Pulmonary artery endothelial cell (primary cell): Measurements from ENCODE around the gene VGLL4. TPM values are rescaled to one million over a fixed set of nuclear protein-coding genes. Genes with fewer than 3 reads are reported as not detected.
A peak's percentile ranks its signal among the peaks of the same experiment; 100 is the strongest.
"Not testable (repeated sequence)": the region's sequence is repeated elsewhere in the genome, so short reads cannot be mapped to it uniquely, and the experiment has no call there.

ENCODE experiments used
- DNase-seq: peaks from one replicate; pipeline ENCODE4 v3.0.0-alpha.2; 2011; ENCODE audit warnings: low read depth, low spot score
- total RNA-seq: library from RNA; depleted of rRNA; stranded (reverse); fragments of >200 nt; gene quantifications from 2 replicates; pipeline ENCODE4 v1.2.3, GENCODE V29; 2014

VGLL4 gene
- total RNA-seq, 1 donor from 2014 or later = 83.8 TPM

DNA sequence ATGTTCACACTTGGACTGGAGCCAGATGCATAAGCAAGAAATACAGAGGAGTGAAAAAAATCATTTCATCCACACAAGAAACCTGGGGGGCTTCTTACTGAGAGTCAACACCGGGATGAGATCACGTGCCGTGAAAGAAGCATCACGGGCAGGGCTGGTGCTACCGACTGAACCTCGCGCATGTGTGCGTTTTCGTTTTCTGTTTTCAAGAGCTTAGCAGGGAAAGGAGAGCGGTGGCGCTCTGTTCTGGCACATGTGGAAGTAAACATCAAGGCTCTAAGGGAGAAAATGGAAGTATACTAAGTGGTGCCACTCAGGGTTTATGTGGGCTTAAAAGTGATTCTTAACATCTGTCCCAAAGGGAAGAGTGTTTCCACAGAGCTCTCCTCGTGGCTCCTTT lies 55.9 kb downstream of the VGLL4 start:
- DNase-seq = no peak

DNA sequence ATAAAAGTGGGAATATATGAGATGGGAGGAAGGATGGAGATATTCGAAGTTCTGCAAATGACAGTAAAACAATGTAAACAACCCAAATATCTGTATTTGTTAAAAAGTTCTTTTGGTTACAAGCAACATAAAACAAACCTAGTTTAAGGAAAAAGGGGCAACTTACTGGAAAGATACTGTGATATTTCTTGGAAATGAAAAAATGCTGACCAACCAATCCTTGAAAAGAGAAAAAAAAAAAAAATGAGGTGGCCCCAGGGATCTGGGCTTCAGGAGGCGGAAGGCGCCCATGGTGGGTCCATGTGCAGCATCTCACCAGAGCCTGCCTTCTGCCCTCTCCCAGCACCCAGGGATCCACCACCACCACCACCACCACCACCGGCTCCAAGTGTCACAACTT lies 59.1 kb downstream of the VGLL4 start:
- DNase-seq = no peak

DNA sequence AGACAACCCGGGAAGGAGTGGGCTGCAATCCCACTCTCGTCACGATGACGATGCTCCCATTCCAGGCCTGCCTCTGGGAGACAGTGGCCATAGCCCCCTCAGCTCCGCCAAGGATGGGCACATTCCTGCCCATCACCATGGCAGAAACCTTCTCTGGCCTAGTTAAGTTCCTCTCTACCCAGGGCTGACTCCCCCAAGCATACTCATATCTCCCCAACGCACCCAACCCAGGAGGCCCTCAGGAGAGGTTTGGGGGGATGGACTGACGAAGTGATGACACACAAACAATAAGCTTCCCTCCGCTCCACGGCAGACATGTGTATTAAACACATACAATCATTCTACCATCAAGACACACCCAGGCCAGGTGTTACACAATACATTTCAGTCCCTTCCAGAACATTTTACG lies 60.1 kb downstream of the VGLL4 start:
- no peak for DNase-seq

DNA sequence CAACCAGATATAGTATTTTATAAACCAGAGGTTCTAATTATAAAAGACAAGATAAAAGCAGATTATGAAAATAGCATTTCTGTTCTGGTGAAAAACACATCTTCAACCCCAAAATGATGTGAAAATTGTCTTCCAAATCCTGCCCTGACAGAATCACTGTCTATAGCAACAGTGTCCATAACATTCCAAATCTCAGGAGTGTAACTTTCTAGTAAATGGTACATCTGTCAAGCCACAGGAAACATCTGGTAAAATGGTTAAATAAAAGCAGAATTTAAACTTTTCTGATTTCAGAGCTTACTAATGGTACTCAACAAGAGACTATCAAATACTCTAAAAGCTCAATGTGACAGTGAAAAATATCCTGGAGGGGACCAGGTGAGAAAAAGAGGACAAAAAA lies 60.5 kb downstream of the VGLL4 start:
- peak; percentile 27 for DNase-seq

DNA sequence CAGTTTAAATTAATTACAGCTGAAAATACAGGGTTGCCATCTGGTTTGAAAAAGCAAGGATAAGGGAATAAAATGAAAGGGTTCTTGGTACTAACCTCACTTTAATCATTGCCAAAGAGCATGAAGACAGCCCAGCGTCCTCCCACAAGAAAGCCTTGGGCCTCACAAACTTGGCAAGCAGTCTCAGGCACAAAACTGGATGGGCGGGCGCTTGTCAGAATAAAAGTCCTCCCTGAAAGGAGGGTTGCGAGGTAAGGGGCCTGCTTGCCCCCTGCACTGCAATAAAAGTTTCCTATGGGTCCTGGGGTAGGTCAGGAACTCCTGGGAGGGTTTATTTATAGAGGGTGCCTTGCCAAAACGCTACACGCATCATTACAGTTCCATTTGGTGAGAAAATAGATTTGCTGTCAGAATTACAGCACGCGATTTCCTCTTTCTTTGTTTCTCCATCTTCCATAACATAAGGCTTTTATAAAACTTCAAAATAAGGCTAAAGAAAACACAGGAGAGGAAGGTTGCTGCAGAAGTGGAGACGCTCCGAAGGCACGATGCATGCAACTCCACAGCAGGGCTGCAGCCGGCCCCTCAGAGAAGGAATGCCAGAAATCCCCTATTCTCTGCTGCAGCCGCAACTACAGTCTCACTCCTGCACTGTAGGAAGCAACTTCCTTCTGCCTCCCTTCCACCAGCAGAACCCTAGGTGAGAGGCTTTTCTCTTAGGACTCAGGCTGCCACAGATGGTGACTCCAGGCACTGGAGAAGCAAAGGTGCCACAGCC lies 61.3 kb downstream of the VGLL4 start:
- DNase-seq = peak; percentile 48

DNA sequence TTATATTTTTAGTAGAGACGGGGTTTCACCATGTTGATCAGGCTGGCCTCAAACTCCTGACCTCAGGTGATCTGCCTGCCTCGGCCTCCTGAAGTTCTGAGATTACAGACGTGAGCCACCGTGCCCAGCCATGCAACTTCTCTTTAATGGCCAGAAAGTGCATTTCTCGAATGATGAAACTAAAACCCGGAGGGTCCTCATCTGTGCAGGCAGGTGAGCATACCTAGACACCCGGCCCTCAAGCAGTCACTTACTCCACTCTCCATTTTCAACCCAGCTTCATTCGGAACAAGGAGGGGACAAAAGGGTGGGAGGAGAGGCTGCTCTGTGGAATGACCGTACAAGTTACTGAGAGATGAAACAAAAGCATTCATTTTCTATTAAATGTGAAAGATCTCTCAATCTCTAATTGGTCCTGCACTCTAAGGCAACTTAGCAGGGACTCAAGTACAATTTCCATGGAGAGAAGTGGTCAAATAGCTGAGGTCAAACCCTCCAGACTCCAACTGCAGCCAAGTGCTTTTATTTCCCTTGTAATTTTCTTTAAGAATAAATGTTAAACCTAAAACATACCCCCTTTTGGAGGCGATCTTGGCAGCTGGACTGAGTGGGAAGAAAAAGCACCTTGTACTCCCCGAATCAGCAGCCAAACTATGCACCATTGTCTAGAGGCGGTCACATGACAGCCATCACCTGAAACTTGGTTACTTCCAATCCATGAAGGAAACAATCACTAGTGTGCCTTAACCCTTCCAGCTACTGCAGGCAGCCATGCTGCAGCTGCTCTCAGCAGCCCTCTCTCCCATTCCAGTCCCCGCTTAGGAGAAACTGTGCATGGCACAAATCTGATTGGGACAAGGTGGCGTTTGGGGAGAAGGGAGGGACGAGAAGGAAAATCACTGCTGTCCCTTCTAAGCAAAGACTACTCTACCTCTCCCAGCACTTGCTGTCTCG lies 62.2 kb downstream of the VGLL4 start:
- no peak for DNase-seq

DNA sequence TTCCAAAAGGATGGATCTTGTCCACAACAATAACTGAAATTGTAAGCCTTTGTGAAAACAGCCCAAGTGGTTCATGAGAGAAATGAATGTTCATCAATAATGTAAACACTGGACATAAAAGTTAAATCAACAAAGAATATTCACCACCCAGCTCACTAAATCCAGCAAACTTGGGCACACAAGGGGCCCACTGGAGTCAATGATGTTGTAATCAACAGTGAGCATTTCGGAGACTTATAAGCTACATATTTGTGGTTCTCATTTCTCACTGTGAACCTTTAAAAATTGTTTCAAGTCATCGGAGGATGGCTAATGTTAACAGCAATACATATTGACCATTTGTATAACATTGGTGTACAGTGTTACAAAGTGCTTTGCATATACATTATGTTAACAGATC lies 63.1 kb downstream of the VGLL4 start:
- DNase-seq = no peak

DNA sequence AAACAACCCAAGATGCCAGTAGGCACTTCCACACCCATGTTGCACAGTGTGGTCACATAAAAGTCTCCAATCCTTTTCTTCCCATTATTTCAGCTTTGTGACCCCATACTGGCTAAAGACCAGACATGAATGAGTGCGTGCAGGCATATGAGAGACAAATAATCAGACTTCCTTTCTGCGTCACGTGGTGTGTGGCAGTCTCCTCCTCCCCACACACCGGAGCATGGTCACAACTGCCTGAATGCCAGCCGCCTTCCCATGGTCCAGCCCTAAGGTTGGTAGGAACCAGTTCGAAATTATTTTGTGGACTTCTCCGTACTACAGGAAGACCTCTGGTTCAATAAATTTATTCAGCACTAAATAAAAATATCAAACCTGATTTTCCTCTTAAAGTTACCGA lies 65.5 kb downstream of the VGLL4 start:
- DNase-seq = no peak

DNA sequence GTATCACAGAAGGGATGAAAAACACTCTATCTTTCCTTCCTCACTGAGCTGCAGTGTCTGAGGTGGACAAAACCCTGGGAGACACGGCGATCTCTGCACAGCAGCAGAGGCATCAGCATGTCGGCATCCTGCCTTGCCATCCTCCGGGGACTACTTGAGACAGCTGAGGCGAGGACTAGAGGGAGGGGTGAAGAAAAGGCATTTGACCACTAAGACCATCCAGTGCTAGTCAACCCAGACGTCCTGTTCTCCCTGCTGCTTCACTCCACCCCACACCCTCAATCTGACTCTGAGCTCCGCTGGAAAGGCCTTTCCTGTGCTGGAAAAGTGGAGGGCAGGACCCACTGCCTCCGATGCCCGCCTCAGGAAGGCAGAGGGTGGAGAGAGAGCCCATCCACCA lies 67.3 kb downstream of the VGLL4 start:
- DNase-seq = no peak

DNA sequence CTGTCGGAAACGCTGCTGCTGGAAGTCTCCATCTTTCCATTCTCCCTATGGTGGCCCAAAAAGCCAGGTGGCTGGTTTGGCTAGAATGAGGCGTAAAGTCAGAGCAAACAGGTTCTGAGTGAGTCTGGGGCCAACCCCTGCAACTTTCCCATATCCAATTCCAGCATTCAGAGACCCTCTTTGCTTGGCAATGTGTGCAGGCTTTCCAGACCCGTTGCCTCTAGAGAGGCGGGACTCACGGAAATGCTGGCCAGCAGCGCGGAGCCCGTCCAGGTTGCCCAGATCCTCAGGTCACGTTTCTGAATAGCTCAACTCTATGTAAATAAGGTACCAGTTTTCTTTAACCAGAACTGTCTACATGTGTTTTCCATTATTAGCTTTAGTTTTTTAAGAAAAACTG lies 68.0 kb downstream of the VGLL4 start:
- DNase-seq = no peak

DNA sequence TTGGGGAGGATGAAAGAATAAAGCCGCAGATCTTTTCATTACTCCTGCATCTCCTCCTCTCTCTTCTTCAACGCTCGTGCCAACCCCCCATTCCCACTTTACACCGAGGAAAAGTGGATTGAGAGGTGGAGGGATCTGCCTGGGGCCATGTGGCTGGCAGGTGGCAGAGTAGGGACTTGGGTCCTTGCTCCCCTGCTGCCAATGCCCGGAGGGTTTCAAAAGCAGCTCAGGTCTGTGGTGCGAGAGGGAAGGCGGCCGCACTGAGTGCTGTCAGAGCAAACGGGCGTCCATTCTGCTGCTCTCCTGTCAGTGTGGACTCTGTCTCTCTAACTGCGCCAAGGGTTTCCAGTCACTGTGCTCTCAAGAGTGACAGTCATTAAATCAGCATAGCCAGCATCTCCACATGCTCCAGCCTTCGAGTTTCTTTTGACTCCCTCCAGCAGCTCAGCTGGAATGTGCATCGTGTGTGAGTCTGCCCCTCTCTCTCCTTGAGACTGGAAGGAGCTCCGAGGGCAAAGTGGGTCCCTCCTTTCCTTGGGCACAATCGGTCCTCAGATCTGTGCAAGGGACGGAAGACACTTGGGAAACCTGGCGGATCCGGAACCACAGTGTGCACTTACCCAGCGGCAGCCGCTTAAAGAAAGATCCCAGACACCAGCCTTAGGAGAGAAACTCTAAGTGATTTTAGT lies 68.6 kb downstream of the VGLL4 start:
- DNase-seq = no peak

DNA sequence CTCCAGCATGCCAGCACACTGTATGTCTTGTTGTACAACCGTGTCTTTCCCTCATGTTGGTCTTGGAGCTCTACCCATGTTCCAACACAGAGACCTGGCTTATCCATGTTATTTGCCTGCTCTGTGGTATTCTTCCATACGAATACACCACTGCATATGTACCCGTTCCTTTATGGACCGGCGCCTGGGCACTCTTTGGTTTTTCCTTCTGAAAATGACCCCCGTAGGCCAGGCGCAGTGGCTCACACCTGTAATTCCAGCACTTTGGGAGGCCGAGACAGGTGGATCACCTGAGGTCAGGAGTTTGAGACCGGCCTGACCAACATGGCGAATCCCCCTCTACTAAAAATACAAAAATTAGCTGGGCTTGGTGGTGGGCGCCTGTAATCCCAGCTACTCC lies 71.1 kb downstream of the VGLL4 start:
- not testable (repeated sequence) for DNase-seq

DNA sequence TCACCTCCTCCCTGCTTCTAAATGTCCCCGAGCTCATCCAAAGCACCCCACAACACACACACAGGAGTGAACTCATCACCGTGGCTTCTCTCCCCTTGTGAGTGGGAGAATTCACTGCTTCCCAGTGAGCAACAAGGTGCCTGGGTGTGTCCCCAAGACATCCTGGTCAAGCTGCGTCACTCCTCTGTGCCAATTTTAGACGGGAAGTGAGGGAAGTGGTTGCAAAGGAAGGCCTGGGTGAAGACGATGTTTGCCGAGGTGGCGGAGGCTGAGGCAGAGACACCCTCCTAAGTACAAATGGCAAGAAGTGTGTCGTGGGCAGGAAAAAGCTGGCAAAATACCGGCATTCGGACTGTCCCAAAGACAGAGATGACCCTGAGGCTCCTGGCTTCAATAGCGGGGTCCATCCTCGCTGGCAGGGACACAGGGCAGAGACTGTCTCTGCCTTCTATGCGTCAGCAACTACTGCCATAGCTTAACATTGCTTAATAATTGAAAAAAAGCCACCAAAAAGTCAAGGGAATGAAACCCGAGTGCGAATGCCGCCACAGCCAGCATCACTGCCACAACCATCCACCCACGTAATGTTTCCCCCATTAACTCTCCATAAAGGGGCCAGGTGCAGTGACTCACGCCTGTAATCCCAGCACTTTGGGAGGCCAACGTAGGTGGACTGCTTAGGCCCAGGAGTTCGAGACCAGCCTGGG lies 72.8 kb downstream of the VGLL4 start:
- DNase-seq = no peak

DNA sequence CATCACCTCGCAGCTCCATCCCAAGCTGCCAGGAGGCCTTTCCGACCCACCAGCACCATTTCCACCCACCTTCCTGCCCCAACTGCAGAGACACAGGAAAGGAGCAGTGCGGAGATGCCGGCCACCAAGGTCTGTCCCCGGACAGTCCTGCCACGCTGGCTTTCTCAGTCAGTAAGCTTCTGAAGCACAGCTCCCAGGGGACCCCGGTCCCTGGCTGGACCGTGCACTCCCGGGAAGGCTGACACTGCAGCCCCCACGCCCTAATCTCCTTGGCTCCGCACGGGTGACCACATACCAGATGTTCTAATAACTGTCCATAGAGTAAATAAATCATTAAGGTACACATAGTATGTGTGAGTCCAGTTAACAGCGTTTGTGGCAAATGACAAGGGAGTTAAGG lies 73.5 kb downstream of the VGLL4 start:
- no peak for DNase-seq

DNA sequence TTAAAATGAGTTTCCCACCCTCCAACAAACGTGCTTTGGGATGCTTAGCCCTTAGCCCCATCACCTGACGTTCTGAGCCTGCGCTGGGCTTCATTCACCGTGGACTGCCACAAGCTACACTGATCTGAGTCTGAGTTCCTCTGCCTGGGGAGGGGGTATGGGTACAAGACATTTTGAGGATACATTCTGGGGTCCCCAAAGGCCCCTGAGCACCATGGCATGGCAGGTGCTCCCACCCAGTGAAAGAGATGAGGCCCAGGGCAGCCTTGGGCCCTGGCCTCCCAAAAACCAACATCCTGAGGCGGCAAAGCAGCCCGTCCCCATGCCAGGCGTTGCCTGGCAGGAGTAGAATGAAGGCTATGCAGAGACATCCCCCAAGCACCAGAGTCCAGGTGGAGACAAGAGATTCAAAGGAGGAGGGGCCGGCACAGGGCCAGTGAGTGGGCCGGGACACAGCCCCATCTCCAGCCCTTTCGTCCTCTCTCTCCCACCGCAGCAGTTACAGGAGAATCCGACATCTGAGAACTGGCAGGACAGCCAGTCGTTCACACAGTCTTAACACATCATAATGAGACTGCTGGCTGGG lies 74.5 kb downstream of the VGLL4 start:
- DNase-seq = no peak

DNA sequence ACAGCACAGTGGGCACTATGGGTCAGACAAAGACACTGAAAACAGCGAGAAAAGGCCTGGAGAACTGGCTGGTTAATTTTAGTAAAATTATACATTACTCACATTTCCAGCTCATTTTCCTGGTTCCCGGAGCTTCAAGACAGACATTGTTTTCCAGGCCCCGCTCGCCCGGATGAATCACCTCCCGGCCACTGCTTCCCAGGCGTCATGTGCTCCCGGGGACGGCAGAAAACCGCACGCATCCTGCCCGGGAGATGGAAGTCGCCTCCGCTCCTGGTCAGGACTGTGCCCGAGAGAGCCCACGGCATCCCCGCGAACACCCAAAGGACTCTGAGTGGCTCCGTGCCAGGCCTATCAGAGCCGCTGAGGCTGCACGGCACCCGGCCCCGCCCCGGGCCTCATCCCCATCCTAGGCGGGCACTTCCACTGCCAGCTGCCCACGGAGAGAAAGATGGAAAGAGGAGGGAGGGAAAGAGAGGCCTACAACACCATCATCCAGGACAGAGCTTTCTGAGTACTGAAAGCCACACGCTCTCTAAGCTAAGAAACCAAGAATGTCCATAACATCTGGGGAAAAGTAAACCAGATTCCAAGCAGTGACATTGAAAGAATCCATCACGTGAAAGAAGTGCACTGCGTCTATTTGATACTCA lies 75.1 kb downstream of the VGLL4 start:
- DNase-seq = peak; percentile 85

DNA sequence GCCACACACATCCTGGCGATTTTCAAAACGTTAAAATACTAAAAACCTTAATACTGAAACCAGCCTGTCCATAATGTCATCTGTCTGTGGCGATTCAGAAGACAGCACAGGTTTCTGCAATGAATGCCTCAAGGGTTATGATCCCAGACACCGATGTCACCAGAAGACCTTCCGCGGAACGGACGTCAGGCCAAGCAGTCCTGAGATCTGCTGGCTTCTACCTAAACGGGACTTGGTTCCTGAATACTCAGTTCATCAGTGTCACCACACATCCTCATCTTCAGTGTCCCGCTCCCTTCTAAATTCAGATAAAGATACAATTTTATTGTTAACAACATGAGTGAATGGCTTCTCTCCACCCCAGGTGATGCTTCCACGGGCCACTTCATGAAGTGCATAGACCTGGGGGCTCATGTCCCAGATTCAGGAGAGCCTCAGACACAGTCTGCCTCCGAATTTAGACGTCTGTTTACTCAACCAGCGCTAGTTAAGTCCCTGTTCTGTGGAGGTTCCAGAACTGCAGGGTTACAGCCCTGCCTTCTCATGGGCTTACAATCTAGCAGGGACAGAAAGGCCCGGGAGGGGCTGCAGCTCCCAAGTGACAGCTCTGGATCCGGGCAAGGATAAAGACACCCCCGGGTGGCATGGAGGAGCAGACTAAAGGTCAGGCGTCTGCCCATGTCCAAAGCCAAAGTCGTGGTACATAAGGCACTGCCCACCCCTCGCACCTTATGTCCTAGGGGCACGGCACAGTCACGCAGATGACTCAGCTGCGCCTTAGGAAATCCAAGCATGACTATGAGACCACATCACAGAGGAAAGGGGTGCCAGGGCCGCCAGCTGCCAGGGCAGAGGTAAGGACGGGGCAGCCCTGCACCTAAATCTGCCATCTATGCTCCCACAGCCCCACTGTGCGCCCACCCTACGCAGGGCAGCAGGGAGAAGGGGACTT lies 75.9 kb downstream of the VGLL4 start:
- peak; percentile 61 for DNase-seq

DNA sequence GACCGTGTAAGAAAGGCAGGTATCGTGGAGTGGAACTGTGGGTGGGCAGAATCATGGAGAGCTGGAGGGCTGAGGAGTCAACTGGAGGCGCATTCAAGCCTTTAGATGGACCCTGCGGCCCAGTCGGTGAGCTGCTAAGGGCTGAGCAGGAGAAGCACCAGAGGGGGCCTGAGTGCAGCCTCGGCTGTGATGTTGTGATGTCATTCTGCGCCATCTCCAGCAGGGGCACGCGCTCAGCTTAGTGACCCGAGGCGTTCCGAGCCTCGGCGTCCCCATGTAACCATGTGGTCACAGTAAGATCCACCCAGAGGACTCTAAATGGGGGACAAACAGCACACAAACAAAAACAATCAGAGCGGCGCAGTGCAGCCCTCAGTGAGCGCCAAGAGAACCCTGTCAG lies 76.8 kb downstream of the VGLL4 start:
- no peak for DNase-seq

DNA sequence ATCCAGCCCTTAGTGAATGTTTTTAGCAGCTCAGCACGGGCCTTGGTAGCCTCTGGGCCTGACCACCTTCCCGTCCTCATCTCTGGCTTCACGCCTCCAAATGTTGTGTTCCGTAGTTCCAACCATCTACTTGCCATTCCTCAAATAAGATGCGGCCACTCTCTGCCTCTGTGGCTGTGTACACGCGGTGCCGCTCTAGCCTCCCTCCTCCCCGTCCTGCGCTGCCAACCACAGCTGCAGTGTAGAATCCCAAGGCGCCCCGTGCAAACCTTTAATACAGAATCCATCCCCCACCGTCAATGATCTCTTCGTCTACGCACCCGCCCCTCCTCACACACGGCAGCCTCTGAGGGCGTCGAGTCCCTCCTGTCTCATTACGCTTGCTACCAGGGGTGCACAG lies 77.2 kb downstream of the VGLL4 start:
- DNase-seq = no peak
